ENCODE data around the gene MT1F. TPM values are rescaled to one million over a fixed set of nuclear protein-coding genes. Genes with fewer than 3 reads are reported as not detected.

Gene MT1F
- total and polyA plus RNA-seq, 2 donors (not counting 1 experiment from before 2014, with no cell fraction given), result 2.1 to 3.2 TPM

GRCh38 chr16:56625943-56626654 lies 31.7 kb upstream of the MT1F start:
- Histone ChIP-seq H3K9me3 (ENCODE audit: control insufficient read depth, insufficient read depth, low read depth, low read length) (no peaks in the 10 kb centered on the region), H4K20me1 (ENCODE audit: control insufficient read depth, extremely low read depth, insufficient read depth, low read length) (no peaks in the 10 kb centered on the region), H3K4me2 (ENCODE audit: extremely low read depth, insufficient read depth, low read length) (peak overlapping the region; percentile 87), H2AFZ (ENCODE audit: low read length) (no peak overlapping the region), H3K4me3 (replicated peaks in 1 of 4; ENCODE audit: control extremely low read depth in 1 of 4, insufficient read depth in 1 of 4, low read depth in 3 of 4, low read length in 4 of 4) (peak overlapping the region; percentile 37 to 81 (median 74)), H3K9ac (ENCODE audit: insufficient read depth, low read length) (peak overlapping the region; percentile 71), H3K27me3 (ENCODE audit: control insufficient read depth, insufficient read depth, low read length) (no peaks in the 10 kb centered on the region), H3K79me2 (ENCODE audit: control insufficient read depth, insufficient read depth, low read length) (peaks cover 16% of the 10 kb centered on the region), H3K4me1 (ENCODE audit: control insufficient read depth, extremely low read depth, insufficient read depth, low read length) (peaks cover 5% of the 10 kb centered on the region), H3K36me3 (ENCODE audit: control insufficient read depth, insufficient read depth, low read length) (peaks cover 1% of the 10 kb centered on the region), H3K27ac (ENCODE audit: insufficient read depth, low read length) (peak overlapping the region; percentile 85)
- peak; percentile 90 to 94 for DNase-seq (ENCODE audit: low read depth in 2 of 2)
- no peak for TF ChIP-seq CTCF (conservative IDR thresholded peaks at IDR 0.05 in 1 of 2, IDR thresholded peaks at IDR 0.05 in 1 of 2; ENCODE audit: low read depth in 1 of 2, low read length in 2 of 2)
- TF ChIP-seq EZH2 (IDR thresholded peaks at IDR 0.05; ENCODE audit: low read length, missing control alignments), result no peak

- Histone ChIP-seq H4K20me1 (ENCODE audit: control insufficient read depth, extremely low read depth, insufficient read depth, low read length) (no peaks in the 10 kb centered on the region), H3K36me3 (ENCODE audit: control insufficient read depth, insufficient read depth, low read length) (peaks cover 1% of the 10 kb centered on the region), H3K4me2 (ENCODE audit: extremely low read depth, insufficient read depth, low read length) (peak overlapping the region; percentile 87), H3K4me1 (ENCODE audit: control insufficient read depth, extremely low read depth, insufficient read depth, low read length) (peaks cover 5% of the 10 kb centered on the region), H3K27me3 (ENCODE audit: control insufficient read depth, insufficient read depth, low read length) (no peaks in the 10 kb centered on the region), H3K9ac (ENCODE audit: insufficient read depth, low read length) (peak overlapping the region; percentile 71), H3K27ac (ENCODE audit: insufficient read depth, low read length) (peak overlapping the region; percentile 85), H3K4me3 (replicated peaks in 1 of 4; ENCODE audit: control extremely low read depth in 1 of 4, insufficient read depth in 1 of 4, low read depth in 3 of 4, low read length in 4 of 4) (peak overlapping the region; percentile 37 to 81 (median 74)), H3K9me3 (ENCODE audit: control insufficient read depth, insufficient read depth, low read depth, low read length) (no peaks in the 10 kb centered on the region), H2AFZ (ENCODE audit: low read length) (no peak overlapping the region), H3K79me2 (ENCODE audit: control insufficient read depth, insufficient read depth, low read length) (peaks cover 16% of the 10 kb centered on the region)
- TF ChIP-seq CTCF (conservative IDR thresholded peaks at IDR 0.05 in 1 of 2, IDR thresholded peaks at IDR 0.05 in 1 of 2; ENCODE audit: low read depth in 1 of 2, low read length in 2 of 2) (no peak), EZH2 (IDR thresholded peaks at IDR 0.05; ENCODE audit: low read length, missing control alignments) (no peak)
- no peak for DNase-seq (ENCODE audit: low read depth in 2 of 2)
Observed at GRCh38 chr16:56626685-56627084, 31.1 kb upstream of the MT1F start.

- no peaks in the 10 kb centered on the region for H3K27me3 ChIP-seq (ENCODE audit: control insufficient read depth, insufficient read depth, low read length)
- no peak for DNase-seq (ENCODE audit: low read depth in 2 of 2)
Observed at GRCh38 chr16:56628486-56629350, 29.0 kb upstream of the MT1F start.

More at GRCh38 chr16:56628486-56629350, 29.0 kb upstream of the MT1F start:
- Histone ChIP-seq H3K9ac (ENCODE audit: insufficient read depth, low read length) (no peak overlapping the region), H2AFZ (ENCODE audit: low read length) (no peak overlapping the region), H4K20me1 (ENCODE audit: control insufficient read depth, extremely low read depth, insufficient read depth, low read length) (no peaks in the 10 kb centered on the region), H3K27ac (ENCODE audit: insufficient read depth, low read length) (no peak overlapping the region), H3K9me3 (ENCODE audit: control insufficient read depth, insufficient read depth, low read depth, low read length) (no peaks in the 10 kb centered on the region), H3K79me2 (ENCODE audit: control insufficient read depth, insufficient read depth, low read length) (peaks cover 16% of the 10 kb centered on the region), H3K4me2 (ENCODE audit: extremely low read depth, insufficient read depth, low read length) (no peak overlapping the region), H3K4me1 (ENCODE audit: control insufficient read depth, extremely low read depth, insufficient read depth, low read length) (peaks cover 7% of the 10 kb centered on the region), H3K36me3 (ENCODE audit: control insufficient read depth, insufficient read depth, low read length) (peaks cover 1% of the 10 kb centered on the region), H3K4me3 (replicated peaks in 1 of 4; ENCODE audit: control extremely low read depth in 1 of 4, insufficient read depth in 1 of 4, low read depth in 3 of 4, low read length in 4 of 4) (no peak overlapping the region)
- TF ChIP-seq EZH2 (IDR thresholded peaks at IDR 0.05; ENCODE audit: low read length, missing control alignments) (no peak), CTCF (conservative IDR thresholded peaks at IDR 0.05 in 1 of 2, IDR thresholded peaks at IDR 0.05 in 1 of 2; ENCODE audit: low read depth in 1 of 2, low read length in 2 of 2) (no peak)

All from fibroblast of lung (primary cell).